Activated T-helper 1 cell treated with anti-CD3 and anti-CD28 coated beads, Interleukin-12 subunit alpha, Interleukin-12 subunit beta, Interleukin-2, Interleukin-4 antibody, amounts not matched to agents 30 ng/mL and 10 ng/mL and 1 ng/mL, durations not matched to agents 14 hours and 24 hours and 36 hours (primary cell): ENCODE results near the gene SLC25A19. TPM values are rescaled to one million over a fixed set of nuclear protein-coding genes. Genes with fewer than 3 reads are reported as not detected.

Experiments
- DNase-seq: peaks from one replicate; pipeline ENCODE4 v3.0.0; 2021; ENCODE audit warnings: low spot score
- H3K27ac Mint-ChIP-seq: one replicate; pipeline ENCODE4 v1.8.0; 2021; ENCODE audit warnings: mild to moderate bottlenecking, mixed read lengths
- H3K27me3 Mint-ChIP-seq: one replicate; pipeline ENCODE4 v1.8.0; 2022; ENCODE audit warnings: mild to moderate bottlenecking, moderate library complexity, mixed read lengths; ENCODE audit not compliant: insufficient read depth
- H3K36me3 Mint-ChIP-seq: one replicate; pipeline ENCODE4 v1.8.0; 2021; ENCODE audit warnings: low read depth, mixed read lengths
- H3K4me1 Mint-ChIP-seq: one replicate; pipeline ENCODE4 v1.8.0; 2021; ENCODE audit warnings: low read depth, mixed read lengths
- H3K4me3 Mint-ChIP-seq: one replicate; pipeline ENCODE4 v1.8.0; 2021; ENCODE audit warnings: mild to moderate bottlenecking, moderate library complexity, mixed read lengths
- H3K9me3 Mint-ChIP-seq: one replicate; pipeline ENCODE4 v1.8.0; 2021; ENCODE audit warnings: mixed read lengths
- intact Hi-C: fragments of 100-400 bp; cut with micrococcal nuclease; formaldehyde crosslinking; loops from one replicate; pipeline ENCODE4 v1.15.1; 2024
- total RNA-seq: library from RNA; stranded (reverse); gene quantifications from 2 replicates; pipeline ENCODE4 v1.2.3, GENCODE V29; 2022

Gene SLC25A19
- total RNA-seq, 1 donor from 2014 or later, result 126 TPM

- no peaks in the 10 kb centered on the region for H3K9me3 Mint-ChIP-seq
- no peaks in the 10 kb centered on the region for H3K27me3 Mint-ChIP-seq
- peak overlapping the region; percentile 86 for H3K27ac Mint-ChIP-seq
- H3K36me3 Mint-ChIP-seq, result peaks cover 29% of the 10 kb centered on the region
- peaks cover 36% of the 10 kb centered on the region for H3K4me1 Mint-ChIP-seq
- peak; percentile 90 for DNase-seq
- intact Hi-C loops, result loop anchor here (1.0 to 10.0 kb wide), 5 partner anchors 18 to 313 kb away; partner anchors contain the start of genes MYO15B, SLC25A19 and SUMO2
- peak overlapping the region; percentile 92 for H3K4me3 Mint-ChIP-seq
Observed at GRCh38 chr17:75271233-75271954, 17.8 kb downstream of the SLC25A19 start.

GRCh38 chr17:75270966-75271232, 18.3 kb downstream of the SLC25A19 start, which contains the start of gene MIF4GD:
TSS of gene MIF4GD (minus strand) at chr17:75271231. CDS start at chr17:75270195, 1,036 bp downstream.
- Mint-ChIP-seq H3K27ac (peak within 1 kb of the TSS; percentile 86), H3K9me3 (no peaks in the 10 kb centered on the region), H3K36me3 (peaks cover 30% of the 10 kb centered on the region), H3K4me1 (peaks cover 36% of the 10 kb centered on the region), H3K27me3 (no peaks in the 10 kb centered on the region), H3K4me3 (peak within 1 kb of the TSS; percentile 92)
- intact Hi-C loops, result loop anchor here (1.0 to 10.0 kb wide), 7 partner anchors 9 to 314 kb away; partner anchors contain the start of genes MYO15B, SLC25A19 and SUMO2
- no peak for DNase-seq

GRCh38 chr17:75270218-75270965, 18.8 kb downstream of the SLC25A19 start:
- no peaks in the 10 kb centered on the region for H3K27me3 Mint-ChIP-seq

GRCh38 chr17:75269844-75270217, 19.4 kb downstream of the SLC25A19 start:
- peak overlapping the region; percentile 84 for H3K27ac Mint-ChIP-seq
- H3K36me3 Mint-ChIP-seq, result peaks cover 27% of the 10 kb centered on the region
- no peaks in the 10 kb centered on the region for H3K27me3 Mint-ChIP-seq
- H3K9me3 Mint-ChIP-seq, result no peaks in the 10 kb centered on the region
- peaks cover 36% of the 10 kb centered on the region for H3K4me1 Mint-ChIP-seq
- intact Hi-C loops, result loop anchor here (1.0 to 10.0 kb wide), 5 partner anchors 8 to 405 kb away; partner anchors contain the start of genes FDXR and MYO15B
- H3K4me3 Mint-ChIP-seq, result peak overlapping the region; percentile 88
- no peak for DNase-seq

More at GRCh38 chr17:75270218-75270965, 18.8 kb downstream of the SLC25A19 start:
- H3K27ac Mint-ChIP-seq, result peak overlapping the region; percentile 84
- intact Hi-C loops, result loop anchor here (1.0 to 10.0 kb wide), 3 partner anchors 8 to 314 kb away; partner anchors contain the start of gene MYO15B
- peak overlapping the region; percentile 88 for H3K4me3 Mint-ChIP-seq
- H3K36me3 Mint-ChIP-seq, result peaks cover 30% of the 10 kb centered on the region
- peak; percentile 56 for DNase-seq
- peaks cover 36% of the 10 kb centered on the region for H3K4me1 Mint-ChIP-seq
- H3K9me3 Mint-ChIP-seq, result no peaks in the 10 kb centered on the region

GRCh38 chr17:75267411-75268232, 21.6 kb downstream of the SLC25A19 start:
- no peaks in the 10 kb centered on the region for H3K27me3 Mint-ChIP-seq
- H3K27ac Mint-ChIP-seq, result no peak overlapping the region
- peaks cover 22% of the 10 kb centered on the region for H3K36me3 Mint-ChIP-seq

GRCh38 chr17:75267153-75267410, 22.2 kb downstream of the SLC25A19 start:
- intact Hi-C loops, result loop anchor here (10.0 kb wide), 2 partner anchors 392 to 408 kb away; partner anchors contain the start of gene FDXR
- H3K27me3 Mint-ChIP-seq, result no peaks in the 10 kb centered on the region
- DNase-seq, result no peak
- H3K4me1 Mint-ChIP-seq, result peaks cover 30% of the 10 kb centered on the region
- H3K36me3 Mint-ChIP-seq, result peaks cover 25% of the 10 kb centered on the region
- no peak overlapping the region for H3K4me3 Mint-ChIP-seq
- no peak overlapping the region for H3K27ac Mint-ChIP-seq
- H3K9me3 Mint-ChIP-seq, result no peaks in the 10 kb centered on the region

More at GRCh38 chr17:75267411-75268232, 21.6 kb downstream of the SLC25A19 start:
- no peak for DNase-seq
- Mint-ChIP-seq H3K9me3 (no peaks in the 10 kb centered on the region), H3K4me1 (peaks cover 28% of the 10 kb centered on the region), H3K4me3 (no peak overlapping the region)
- intact Hi-C loops, result loop anchor here (10.0 kb wide), 2 partner anchors 393 to 407 kb away; partner anchors contain the start of gene FDXR

GRCh38 chr17:75266316-75267152, 22.7 kb downstream of the SLC25A19 start:
- Mint-ChIP-seq H3K27me3 (no peaks in the 10 kb centered on the region), H3K27ac (no peak overlapping the region), H3K4me1 (peaks cover 26% of the 10 kb centered on the region), H3K36me3 (peaks cover 25% of the 10 kb centered on the region), H3K4me3 (no peak overlapping the region), H3K9me3 (no peaks in the 10 kb centered on the region)
- no peak for DNase-seq
- intact Hi-C loops, result loop anchor here (10.0 kb wide), 2 partner anchors 392 to 408 kb away; partner anchors contain the start of gene FDXR

- H3K27me3 Mint-ChIP-seq, result no peaks in the 10 kb centered on the region
- peaks cover 28% of the 10 kb centered on the region for H3K4me1 Mint-ChIP-seq
- H3K9me3 Mint-ChIP-seq, result no peaks in the 10 kb centered on the region
- H3K27ac Mint-ChIP-seq, result no peak overlapping the region
- peaks cover 28% of the 10 kb centered on the region for H3K36me3 Mint-ChIP-seq
- DNase-seq, result no peak
- intact Hi-C loops, result loop anchor here (10.0 kb wide), 2 partner anchors 391 to 409 kb away; partner anchors contain the start of gene FDXR
- no peak overlapping the region for H3K4me3 Mint-ChIP-seq
Observed at GRCh38 chr17:75265614-75266315, 23.5 kb downstream of the SLC25A19 start.

GRCh38 chr17:75263055-75263454, 26.2 kb downstream of the SLC25A19 start:
- Mint-ChIP-seq H3K27me3 (no peaks in the 10 kb centered on the region), H3K9me3 (no peaks in the 10 kb centered on the region), H3K36me3 (peaks cover 31% of the 10 kb centered on the region), H3K4me1 (peaks cover 34% of the 10 kb centered on the region), H3K4me3 (peak overlapping the region; percentile 96), H3K27ac (peak overlapping the region; percentile 97)
- no peak for DNase-seq
- intact Hi-C loops, result loop anchor here (5.0 to 10.0 kb wide), 5 partner anchors 131 to 412 kb away; partner anchors contain the start of genes ATP5PD, FDXR, KCTD2 and NT5C

- Mint-ChIP-seq H3K9me3 (no peaks in the 10 kb centered on the region), H3K4me1 (peaks cover 43% of the 10 kb centered on the region), H3K27ac (peak overlapping the region; percentile 97), H3K36me3 (peaks cover 31% of the 10 kb centered on the region), H3K4me3 (peak overlapping the region; percentile 96), H3K27me3 (no peaks in the 10 kb centered on the region)
- no peak for DNase-seq
- intact Hi-C loops, result loop anchor here (1.0 to 10.0 kb wide), 6 partner anchors 8 to 413 kb away; partner anchors contain the start of genes ATP5PD, FDXR, KCTD2 and NT5C
Observed at GRCh38 chr17:75262112-75262606, 27.1 kb downstream of the SLC25A19 start.
